HEK293 (cell line): ENCODE measurements around the gene VPS13D.

Source experiments
- CTCF ChIA-PET: fragments of 350-600 bp; formaldehyde crosslinking; extraction: SDS; loops from one replicate; lab custom pipeline; 2021; ENCODE audit warnings: antibody characterized with exemption; lab: Yijun Ruan, JAX
- POLR2A ChIA-PET: fragments of 300-600 bp; formaldehyde crosslinking; extraction: SDS; loops from one replicate; lab custom pipeline; 2020; ENCODE audit warnings: antibody characterized with exemption, inconsistent platforms; lab: Yijun Ruan, JAX
- H3K27ac ChIP-seq: fragments of 200-500 bp; sonication (Bioruptor generic); 2 replicates; pipeline ENCODE4 v1.5.1; 2014; ENCODE audit warnings: low read depth, low read length, control low read depth, inconsistent platforms; ENCODE audit errors: extremely low read depth
- H3K36me3 ChIP-seq, 2 experiments: fragments of 200-500 bp in 1 of 2; sonication (Bioruptor generic) in 1 of 2; 1 replicate in 1 of 2; 2 replicates in 1 of 2; pipeline ENCODE4 v1.5.1; 2014 to 2017; ENCODE audit warnings: inconsistent platforms in 2 of 2, low read length in 2 of 2; ENCODE audit not compliant: control insufficient read depth in 2 of 2, insufficient read depth in 1 of 2
- H3K4me1 ChIP-seq: fragments of 200-500 bp; sonication (Bioruptor generic); 2 replicates; pipeline ENCODE4 v1.5.1; 2014; ENCODE audit warnings: mild to moderate bottlenecking, low read length, inconsistent platforms; ENCODE audit not compliant: control insufficient read depth, insufficient read depth
- H3K4me3 ChIP-seq: 2 replicates; pipeline ENCODE4 v1.5.1; 2011; ENCODE audit warnings: low read depth, mild to moderate bottlenecking, control low read depth, low read length, moderate library complexity
- H3K9me3 ChIP-seq: fragments of 200-500 bp; sonication (Bioruptor generic); 2 replicates; pipeline ENCODE4 v1.5.1; 2014; ENCODE audit warnings: low read depth, low read length, inconsistent platforms; ENCODE audit not compliant: control insufficient read depth, insufficient read depth
- AEBP2 ChIP-seq: fragments of 450-650 bp; formaldehyde crosslinking; IDR thresholded peaks from 2 replicates; pipeline ENCODE4 v1.5.1; 2016; ENCODE audit warnings: missing biosample characterization, missing genetic modification characterization, borderline replicate concordance
- ATF2 ChIP-seq: fragments of 450-650 bp; formaldehyde crosslinking; IDR thresholded peaks from 2 replicates; pipeline ENCODE4 v1.5.1; 2016; ENCODE audit warnings: missing biosample characterization, missing genetic modification characterization, low read depth
- HOXD13 ChIP-seq: sonication (generic); formaldehyde crosslinking; IDR thresholded peaks from 2 replicates; pipeline ENCODE4 v1.8.0; 2022; ENCODE audit warnings: missing genetic modification reagents, borderline replicate concordance
- MEIS1 ChIP-seq: sonication (generic); formaldehyde crosslinking; IDR thresholded peaks from 2 replicates; pipeline ENCODE4 v1.8.1; 2022; ENCODE audit warnings: missing genetic modification reagents, mild to moderate bottlenecking, borderline replicate concordance
- MZF1 ChIP-seq: fragments of 450-650 bp; formaldehyde crosslinking; IDR thresholded peaks from 2 replicates; pipeline ENCODE4 v1.5.1; 2017; ENCODE audit warnings: missing biosample characterization, missing genetic modification characterization, borderline replicate concordance
- TRIM28 ChIP-seq: IDR thresholded peaks from 2 replicates; pipeline ENCODE4 v1.6.1; 2011; ENCODE audit warnings: low read length, control low read depth, borderline replicate concordance
- WT1 ChIP-seq: fragments of 450-650 bp; formaldehyde crosslinking; IDR thresholded peaks from 2 replicates; pipeline ENCODE4 v1.5.1; 2016; ENCODE audit warnings: missing biosample characterization, missing genetic modification characterization
- ZFP69B ChIP-seq: fragments of 450-650 bp; formaldehyde crosslinking; IDR thresholded peaks from 2 replicates; pipeline ENCODE4 v1.5.1; 2016; ENCODE audit warnings: missing biosample characterization, missing genetic modification characterization
- ZNF280C ChIP-seq: fragments of 450-650 bp; formaldehyde crosslinking; IDR thresholded peaks from 2 replicates; pipeline ENCODE4 v1.5.1; 2016; ENCODE audit warnings: missing biosample characterization, missing genetic modification characterization
- ZNF514 ChIP-seq: fragments of 450-650 bp; formaldehyde crosslinking; IDR thresholded peaks from 2 replicates; pipeline ENCODE4 v1.5.1; 2016; ENCODE audit warnings: missing biosample characterization, missing genetic modification characterization
- ZNF645 ChIP-seq: fragments of 450-650 bp; formaldehyde crosslinking; IDR thresholded peaks from 2 replicates; pipeline ENCODE4; 2016; ENCODE audit warnings: missing biosample characterization, missing genetic modification characterization
- ZNF658 ChIP-seq: fragments of 450-650 bp; formaldehyde crosslinking; IDR thresholded peaks from 2 replicates; pipeline ENCODE4; 2016; ENCODE audit warnings: missing biosample characterization, missing genetic modification characterization
- ZSCAN4 ChIP-seq: fragments of 450-650 bp; formaldehyde crosslinking; IDR thresholded peaks from 2 replicates; pipeline ENCODE4 v1.5.1; 2017; ENCODE audit warnings: missing biosample characterization, missing genetic modification characterization

VPS13D gene

GRCh38 chr1:12402159-12402673 is 172.4 kb downstream of the VPS13D start:
- POLR2A ChIA-PET, result no interaction called here
- no peak overlapping the region for H3K27ac ChIP-seq

More at GRCh38 chr1:12402159-12402673, 172.4 kb downstream of the VPS13D start:
- CTCF ChIA-PET, result interaction anchor here (0.6 kb wide), 1 partner anchor 173 kb away, joined by 3 read pairs; no protein-coding TSS in a partner anchor
- no peak overlapping the region for H3K4me3 ChIP-seq
- TF ChIP-seq MEIS1 (CRISPR knock-in tag) (no peak), ZNF645 (tag by site-specific recombination) (no peak), ZFP69B (no peak), TRIM28 (no peak), ZNF514 (tag by site-specific recombination) (no peak), ZNF658 (no peak), WT1 (tag by site-specific recombination) (no peak), ZNF280C (tag by site-specific recombination) (no peak), ATF2 (tag by site-specific recombination) (no peak), AEBP2 (tag by site-specific recombination) (no peak), ZSCAN4 (tag by site-specific recombination) (no peak), MZF1 (tag by site-specific recombination) (no peak), HOXD13 (CRISPR knock-in tag) (no peak)
- TF ChIP-seq, all 188 proteins: peak for 0
- Histone ChIP-seq H3K36me3 (peaks cover 0 to 54% of the 10 kb centered on the region in 2 experiments; a peak in 2 of 3 replicates), H3K9me3 (no peaks in the 10 kb centered on the region), H3K4me1 (no peaks in the 10 kb centered on the region)
